Astrocyte (in vitro differentiated cells and primary cell): ENCODE results near the gene TPPP2.

Experiments used
- EZH2 ChIP-seq: IDR thresholded peaks from 2 replicates; pipeline ENCODE4 v1.6.1; 2012; ENCODE audit warnings: mild to moderate bottlenecking, low read length, inconsistent platforms; ENCODE audit not compliant: insufficient read depth
- TF ChIP-seq, protein P1 (sequence below): IDR thresholded peaks from 2 replicates; pipeline ENCODE4 v1.5.1; 2011; ENCODE audit warnings: low read depth, mild to moderate bottlenecking, inconsistent platforms, low read length, moderate library complexity; ENCODE audit not compliant: insufficient read depth

DNA sequence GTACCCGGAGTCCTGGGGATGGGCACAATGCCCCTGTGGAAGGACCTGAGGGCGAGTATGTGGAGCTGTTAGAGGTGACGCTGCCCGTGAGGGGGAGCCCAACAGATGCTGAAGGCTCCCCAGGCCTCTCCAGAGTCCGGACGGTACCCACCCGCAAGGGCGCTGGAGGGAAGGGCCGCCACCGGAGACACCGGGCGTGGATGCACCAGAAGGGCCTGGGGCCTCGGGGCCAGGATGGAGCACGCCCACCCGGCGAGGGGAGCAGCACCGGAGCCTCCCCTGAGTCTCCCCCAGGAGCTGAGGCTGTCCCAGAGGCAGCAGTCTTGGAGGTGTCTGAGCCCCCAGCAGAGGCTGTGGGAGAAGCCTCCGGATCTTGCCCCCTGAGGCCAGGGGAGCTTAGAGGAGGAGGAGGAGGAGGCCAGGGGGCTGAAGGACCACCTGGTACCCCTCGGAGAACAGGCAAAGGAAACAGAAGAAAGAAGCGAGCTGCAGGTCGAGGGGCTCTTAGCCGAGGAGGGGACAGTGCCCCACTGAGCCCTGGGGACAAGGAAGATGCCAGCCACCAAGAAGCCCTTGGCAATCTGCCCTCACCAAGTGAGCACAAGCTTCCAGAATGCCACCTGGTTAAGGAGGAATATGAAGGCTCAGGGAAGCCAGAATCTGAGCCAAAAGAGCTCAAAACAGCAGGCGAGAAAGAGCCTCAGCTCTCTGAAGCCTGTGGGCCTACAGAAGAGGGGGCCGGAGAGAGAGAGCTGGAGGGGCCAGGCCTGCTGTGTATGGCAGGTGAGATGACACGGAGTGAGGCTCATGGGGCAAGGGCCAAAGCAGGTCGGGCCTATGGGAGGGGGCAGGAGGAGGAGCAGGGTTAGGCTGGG is 44.6 kb downstream of the TPPP2 start:
- TF ChIP-seq, protein P1, sequence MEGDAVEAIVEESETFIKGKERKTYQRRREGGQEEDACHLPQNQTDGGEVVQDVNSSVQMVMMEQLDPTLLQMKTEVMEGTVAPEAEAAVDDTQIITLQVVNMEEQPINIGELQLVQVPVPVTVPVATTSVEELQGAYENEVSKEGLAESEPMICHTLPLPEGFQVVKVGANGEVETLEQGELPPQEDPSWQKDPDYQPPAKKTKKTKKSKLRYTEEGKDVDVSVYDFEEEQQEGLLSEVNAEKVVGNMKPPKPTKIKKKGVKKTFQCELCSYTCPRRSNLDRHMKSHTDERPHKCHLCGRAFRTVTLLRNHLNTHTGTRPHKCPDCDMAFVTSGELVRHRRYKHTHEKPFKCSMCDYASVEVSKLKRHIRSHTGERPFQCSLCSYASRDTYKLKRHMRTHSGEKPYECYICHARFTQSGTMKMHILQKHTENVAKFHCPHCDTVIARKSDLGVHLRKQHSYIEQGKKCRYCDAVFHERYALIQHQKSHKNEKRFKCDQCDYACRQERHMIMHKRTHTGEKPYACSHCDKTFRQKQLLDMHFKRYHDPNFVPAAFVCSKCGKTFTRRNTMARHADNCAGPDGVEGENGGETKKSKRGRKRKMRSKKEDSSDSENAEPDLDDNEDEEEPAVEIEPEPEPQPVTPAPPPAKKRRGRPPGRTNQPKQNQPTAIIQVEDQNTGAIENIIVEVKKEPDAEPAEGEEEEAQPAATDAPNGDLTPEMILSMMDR = no peak
- no peak for TF ChIP-seq EZH2
